ENCODE results near the gene DNASE1L3.
"Not testable (repeated sequence)": the region's sequence is repeated elsewhere in the genome, so short reads cannot be mapped to it uniquely, and the experiment has no call there.

Gene DNASE1L3

GRCh38 chr3:58241306-58242044 lies 30.7 kb upstream of the DNASE1L3 start:
- Mint-ChIP-seq H3K27ac (peak overlapping the region; percentile 47), H3K36me3 (ENCODE audit: low read depth) (peaks cover 2% of the 10 kb centered on the region), H3K4me1 (ENCODE audit: low read depth) (peaks cover 18% of the 10 kb centered on the region), H3K27me3 (ENCODE audit: low read depth) (no peaks in the 10 kb centered on the region), H3K9me3 (no peaks in the 10 kb centered on the region), H3K4me3 (no peak overlapping the region)
- DNase-seq (ENCODE audit: low spot score) = no peak

GRCh38 chr3:58238830-58239229 lies 28.1 kb upstream of the DNASE1L3 start:
- Mint-ChIP-seq H3K4me1 (ENCODE audit: low read depth) (peaks cover 21% of the 10 kb centered on the region), H3K9me3 (no peaks in the 10 kb centered on the region), H3K27ac (no peak overlapping the region), H3K4me3 (peak overlapping the region; percentile 92), H3K27me3 (ENCODE audit: low read depth) (peaks cover 4% of the 10 kb centered on the region), H3K36me3 (ENCODE audit: low read depth) (peaks cover 2% of the 10 kb centered on the region)
- DNase-seq (ENCODE audit: low spot score) = no peak

- Mint-ChIP-seq H3K9me3 (no peaks in the 10 kb centered on the region), H3K27ac (peak overlapping the region; percentile 76), H3K4me1 (ENCODE audit: low read depth) (peaks cover 21% of the 10 kb centered on the region), H3K4me3 (peak overlapping the region; percentile 92), H3K27me3 (ENCODE audit: low read depth) (peaks cover 6% of the 10 kb centered on the region), H3K36me3 (ENCODE audit: low read depth) (peaks cover 2% of the 10 kb centered on the region)
- DNase-seq (ENCODE audit: low spot score) = peak; percentile 37
Observed at GRCh38 chr3:58237941-58238681, 27.3 kb upstream of the DNASE1L3 start.

GRCh38 chr3:58237238-58237940 lies 26.6 kb upstream of the DNASE1L3 start, which contains the start of gene ABHD6:
Gene ABHD6, plus strand, starts transcription at chr3:58237792. Its CDS starts 18,795 bp downstream, at chr3:58256587.
- peaks cover 13% of the 10 kb centered on the region for H3K27me3 Mint-ChIP-seq (ENCODE audit: low read depth)
- H3K4me1 Mint-ChIP-seq (ENCODE audit: low read depth) = peaks cover 24% of the 10 kb centered on the region
- H3K4me3 Mint-ChIP-seq = peak within 1 kb of the TSS; percentile 92
- peak within 1 kb of the TSS; percentile 82 for H3K27ac Mint-ChIP-seq
- DNase-seq (ENCODE audit: low spot score) = peak; percentile 80
- peaks cover 2% of the 10 kb centered on the region for H3K36me3 Mint-ChIP-seq (ENCODE audit: low read depth)
- no peaks in the 10 kb centered on the region for H3K9me3 Mint-ChIP-seq

- peaks cover 23% of the 10 kb centered on the region for H3K4me1 Mint-ChIP-seq (ENCODE audit: low read depth)
- peak overlapping the region; percentile 82 for H3K27ac Mint-ChIP-seq
- peak overlapping the region; percentile 88 for H3K4me3 Mint-ChIP-seq
- DNase-seq (ENCODE audit: low spot score) = no peak
- no peaks in the 10 kb centered on the region for H3K9me3 Mint-ChIP-seq
- H3K36me3 Mint-ChIP-seq (ENCODE audit: low read depth) = peaks cover 2% of the 10 kb centered on the region
- peaks cover 20% of the 10 kb centered on the region for H3K27me3 Mint-ChIP-seq (ENCODE audit: low read depth)
Observed at GRCh38 chr3:58236527-58237237, 25.9 kb upstream of the DNASE1L3 start.

- H3K4me1 Mint-ChIP-seq (ENCODE audit: low read depth) = peaks cover 20% of the 10 kb centered on the region
- no peak overlapping the region for H3K27ac Mint-ChIP-seq
- peaks cover 2% of the 10 kb centered on the region for H3K36me3 Mint-ChIP-seq (ENCODE audit: low read depth)
- H3K4me3 Mint-ChIP-seq = peak overlapping the region; percentile 88
- no peaks in the 10 kb centered on the region for H3K9me3 Mint-ChIP-seq
- H3K27me3 Mint-ChIP-seq (ENCODE audit: low read depth) = peaks cover 27% of the 10 kb centered on the region
- no peak for DNase-seq (ENCODE audit: low spot score)
Observed at GRCh38 chr3:58235970-58236369, 25.2 kb upstream of the DNASE1L3 start.

GRCh38 chr3:58234516-58234931 lies 23.8 kb upstream of the DNASE1L3 start:
- H3K27ac Mint-ChIP-seq = no peak overlapping the region
- no peak for DNase-seq (ENCODE audit: low spot score)
- H3K4me3 Mint-ChIP-seq = no peak overlapping the region
- no peaks in the 10 kb centered on the region for H3K9me3 Mint-ChIP-seq
- peaks cover 1% of the 10 kb centered on the region for H3K36me3 Mint-ChIP-seq (ENCODE audit: low read depth)
- peaks cover 37% of the 10 kb centered on the region for H3K27me3 Mint-ChIP-seq (ENCODE audit: low read depth)
- peaks cover 20% of the 10 kb centered on the region for H3K4me1 Mint-ChIP-seq (ENCODE audit: low read depth)

GRCh38 chr3:58231666-58232065 lies 20.9 kb upstream of the DNASE1L3 start:
- H3K4me1 Mint-ChIP-seq (ENCODE audit: low read depth) = peaks cover 12% of the 10 kb centered on the region
- no peak overlapping the region for H3K4me3 Mint-ChIP-seq
- no peak for DNase-seq (ENCODE audit: low spot score)
- no peaks in the 10 kb centered on the region for H3K9me3 Mint-ChIP-seq
- H3K27ac Mint-ChIP-seq = no peak overlapping the region
- no peaks in the 10 kb centered on the region for H3K36me3 Mint-ChIP-seq (ENCODE audit: low read depth)
- peaks cover 40% of the 10 kb centered on the region for H3K27me3 Mint-ChIP-seq (ENCODE audit: low read depth)

- Mint-ChIP-seq H3K4me1 (ENCODE audit: low read depth) (peaks cover 9% of the 10 kb centered on the region), H3K9me3 (no peaks in the 10 kb centered on the region), H3K27ac (no peak overlapping the region), H3K36me3 (ENCODE audit: low read depth) (no peaks in the 10 kb centered on the region), H3K27me3 (ENCODE audit: low read depth) (peaks cover 40% of the 10 kb centered on the region), H3K4me3 (no peak overlapping the region)
- no peak for DNase-seq (ENCODE audit: low spot score)
Observed at GRCh38 chr3:58230876-58231552, 20.2 kb upstream of the DNASE1L3 start.

- H3K27ac Mint-ChIP-seq; H3K4me1 Mint-ChIP-seq (ENCODE audit: low read depth); H3K4me3 Mint-ChIP-seq; H3K36me3 Mint-ChIP-seq (ENCODE audit: low read depth); DNase-seq (ENCODE audit: low spot score); H3K9me3 Mint-ChIP-seq: not testable (repeated sequence)
- peaks cover 36% of the 10 kb centered on the region for H3K27me3 Mint-ChIP-seq (ENCODE audit: low read depth)
Observed at GRCh38 chr3:58227933-58228332, 17.2 kb upstream of the DNASE1L3 start.

- peaks cover 7% of the 10 kb centered on the region for H3K27me3 Mint-ChIP-seq (ENCODE audit: low read depth)
- no peaks in the 10 kb centered on the region for H3K36me3 Mint-ChIP-seq (ENCODE audit: low read depth)
- H3K27ac Mint-ChIP-seq = no peak overlapping the region
- no peak overlapping the region for H3K4me3 Mint-ChIP-seq
- H3K4me1 Mint-ChIP-seq (ENCODE audit: low read depth) = peaks cover 15% of the 10 kb centered on the region
- no peaks in the 10 kb centered on the region for H3K9me3 Mint-ChIP-seq
- DNase-seq (ENCODE audit: low spot score) = no peak
Observed at GRCh38 chr3:58223855-58224254, 13.1 kb upstream of the DNASE1L3 start.

GRCh38 chr3:58222161-58222724 lies 11.5 kb upstream of the DNASE1L3 start:
- Mint-ChIP-seq H3K27ac (no peak overlapping the region), H3K9me3 (no peaks in the 10 kb centered on the region), H3K4me1 (ENCODE audit: low read depth) (peaks cover 21% of the 10 kb centered on the region), H3K27me3 (ENCODE audit: low read depth) (peaks cover 6% of the 10 kb centered on the region), H3K36me3 (ENCODE audit: low read depth) (no peaks in the 10 kb centered on the region), H3K4me3 (no peak overlapping the region)
- no peak for DNase-seq (ENCODE audit: low spot score)

GRCh38 chr3:58218904-58219303 lies 8.1 kb upstream of the DNASE1L3 start:
- Mint-ChIP-seq H3K9me3 (no peaks in the 10 kb centered on the region), H3K36me3 (ENCODE audit: low read depth) (no peaks in the 10 kb centered on the region), H3K27me3 (ENCODE audit: low read depth) (no peaks in the 10 kb centered on the region), H3K27ac (no peak overlapping the region), H3K4me3 (no peak overlapping the region), H3K4me1 (ENCODE audit: low read depth) (peaks cover 36% of the 10 kb centered on the region)
- DNase-seq (ENCODE audit: low spot score) = no peak
